ENCODE data around the gene ACO1. TPM values are rescaled to one million over a fixed set of nuclear protein-coding genes. Genes with fewer than 3 reads are reported as not detected.

Gene ACO1
- total RNA-seq, 2 donors from 2014 or later: 48.8 to 51.1 TPM

- Histone ChIP-seq H3K4me1 (peaks cover 7% of the 10 kb centered on the region), H3K36me3 (replicated peaks in 1 of 2; ENCODE audit: insufficient read depth in 1 of 2, low read depth in 2 of 2) (peaks cover 0 to 16% of the 10 kb centered on the region in 2 donors)
- intact Hi-C loops (cut with DNase I): loop anchor here (5.0 kb wide), 1 partner anchor 33 kb away; no protein-coding TSS in a partner anchor
Measured at GRCh38 chr9:32419921-32420320, 35.5 kb downstream of the ACO1 start.

GRCh38 chr9:32422237-32422806, 37.9 kb downstream of the ACO1 start:
- Histone ChIP-seq H3K36me3 (replicated peaks in 1 of 2; ENCODE audit: insufficient read depth in 1 of 2, low read depth in 2 of 2) (peaks cover 0 to 16% of the 10 kb centered on the region in 2 donors), H3K9me3 (no peaks in the 10 kb centered on the region), H3K4me1 (peaks cover 17% of the 10 kb centered on the region), H3K4me3 (no peak overlapping the region), H3K27me3 (no peaks in the 10 kb centered on the region), H3K27ac (peak overlapping the region in 1 of 4 donors; percentile 19)
- DNase-seq: no peak
- 65 to 67% methylated on average over 7 of the region's 7 CpGs for WGBS, 2 donors
- ATAC-seq: no peak
- TF ChIP-seq POLR2A (IDR thresholded peaks at IDR 0.05): no peak
- intact Hi-C loops (cut with DNase I): loop anchor here (5.0 kb wide), 1 partner anchor 35 kb away; no protein-coding TSS in a partner anchor

More at GRCh38 chr9:32419921-32420320, 35.5 kb downstream of the ACO1 start:
- no peak for TF ChIP-seq CTCF (IDR thresholded peaks at IDR 0.05)
- no peak for TF ChIP-seq POLR2A (IDR thresholded peaks at IDR 0.05)
- H3K9me3 ChIP-seq: no peaks in the 10 kb centered on the region
- ATAC-seq (no peak), DNase-seq (no peak)
- WGBS, 2 donors: 94 to 95% methylated on average over 2 of the region's 2 CpGs
- no peak overlapping the region for H3K27ac ChIP-seq
- H3K27me3 ChIP-seq: no peaks in the 10 kb centered on the region
- H3K4me3 ChIP-seq: no peak overlapping the region

- DNase-seq (no peak), ATAC-seq (no peak)
- H3K9me3 ChIP-seq: no peaks in the 10 kb centered on the region
- no peak for TF ChIP-seq CTCF (IDR thresholded peaks at IDR 0.05)
- no peak for TF ChIP-seq POLR2A (IDR thresholded peaks at IDR 0.05)
- peaks cover 0 to 12% of the 10 kb centered on the region in 2 donors for H3K36me3 ChIP-seq (replicated peaks in 1 of 2; ENCODE audit: insufficient read depth in 1 of 2, low read depth in 2 of 2)
- H3K4me1 ChIP-seq: peaks cover 19% of the 10 kb centered on the region
- H3K27ac ChIP-seq: no peak overlapping the region
- no peak overlapping the region for H3K4me3 ChIP-seq
- no peaks in the 10 kb centered on the region for H3K27me3 ChIP-seq
- intact Hi-C loops (cut with DNase I): loop anchor here (5.0 kb wide), 1 partner anchor 36 kb away; no protein-coding TSS in a partner anchor
- 89 to 95% methylated on average over 4 of the region's 4 CpGs for WGBS, 2 donors
Measured at GRCh38 chr9:32423371-32423770, 38.9 kb downstream of the ACO1 start.

GRCh38 chr9:32424616-32425015, 40.2 kb downstream of the ACO1 start:
- 82 to 84% methylated on average over 6 of the region's 6 CpGs for WGBS, 2 donors
- H3K4me3 ChIP-seq: no peak overlapping the region
- ATAC-seq: no peak
- no peaks in the 10 kb centered on the region for H3K27me3 ChIP-seq
- H3K9me3 ChIP-seq: no peaks in the 10 kb centered on the region
- DNase-seq: no peak
- peak overlapping the region in 3 of 4 donors; percentile 4 to 87 (median 79) for H3K27ac ChIP-seq
- no peak for TF ChIP-seq POLR2A (IDR thresholded peaks at IDR 0.05)
- TF ChIP-seq CTCF (IDR thresholded peaks at IDR 0.05): no peak
- H3K4me1 ChIP-seq: peaks cover 19% of the 10 kb centered on the region
- intact Hi-C loops (cut with DNase I): loop anchor here (5.0 kb wide), 2 partner anchors 37 to 47 kb away; no protein-coding TSS in a partner anchor
- H3K36me3 ChIP-seq (replicated peaks in 1 of 2; ENCODE audit: insufficient read depth in 1 of 2, low read depth in 2 of 2): peaks cover 0 to 6% of the 10 kb centered on the region in 2 donors

GRCh38 chr9:32426278-32426939, 42.0 kb downstream of the ACO1 start:
- Histone ChIP-seq H3K4me3 (no peak overlapping the region), H3K4me1 (peaks cover 19% of the 10 kb centered on the region), H3K36me3 (replicated peaks in 1 of 2; ENCODE audit: insufficient read depth in 1 of 2, low read depth in 2 of 2) (peaks cover 0 to 13% of the 10 kb centered on the region in 2 donors), H3K27ac (peak overlapping the region; percentile 59 to 87 (median 78)), H3K27me3 (no peaks in the 10 kb centered on the region), H3K9me3 (no peaks in the 10 kb centered on the region)
- ATAC-seq (peak; percentile 90), DNase-seq (peak; percentile 71 to 91 (median 82))
- intact Hi-C loops (cut with DNase I): loop anchor here (5.0 kb wide), 1 partner anchor 49 kb away; no protein-coding TSS in a partner anchor
- 33 to 34% methylated on average over 7 of the region's 7 CpGs for WGBS, 2 donors
- TF ChIP-seq POLR2A (IDR thresholded peaks at IDR 0.05) (peak in 2 of 3 donors; percentile 13 to 20), CTCF (IDR thresholded peaks at IDR 0.05) (no peak)
